T-helper 2 cell treated with Interferon-gamma antibody and Interleukin-4, amounts not matched to agents 100 ng/mL and 5 ng/mL, for 36 hours (primary cell): ENCODE results near the gene PAK4. TPM values are rescaled to one million over a fixed set of nuclear protein-coding genes. Genes with fewer than 3 reads are reported as not detected.

Experiments used
- intact Hi-C: fragments of 100-400 bp; cut with micrococcal nuclease; formaldehyde crosslinking; loops from one replicate; pipeline ENCODE4 v1.15.1; 2023
- total RNA-seq: library from RNA; stranded (reverse); gene quantifications from 2 replicates; pipeline ENCODE4 v1.2.3, GENCODE V29; 2022

PAK4 gene
- total RNA-seq, 1 donor from 2014 or later: 16.3 TPM

DNA sequence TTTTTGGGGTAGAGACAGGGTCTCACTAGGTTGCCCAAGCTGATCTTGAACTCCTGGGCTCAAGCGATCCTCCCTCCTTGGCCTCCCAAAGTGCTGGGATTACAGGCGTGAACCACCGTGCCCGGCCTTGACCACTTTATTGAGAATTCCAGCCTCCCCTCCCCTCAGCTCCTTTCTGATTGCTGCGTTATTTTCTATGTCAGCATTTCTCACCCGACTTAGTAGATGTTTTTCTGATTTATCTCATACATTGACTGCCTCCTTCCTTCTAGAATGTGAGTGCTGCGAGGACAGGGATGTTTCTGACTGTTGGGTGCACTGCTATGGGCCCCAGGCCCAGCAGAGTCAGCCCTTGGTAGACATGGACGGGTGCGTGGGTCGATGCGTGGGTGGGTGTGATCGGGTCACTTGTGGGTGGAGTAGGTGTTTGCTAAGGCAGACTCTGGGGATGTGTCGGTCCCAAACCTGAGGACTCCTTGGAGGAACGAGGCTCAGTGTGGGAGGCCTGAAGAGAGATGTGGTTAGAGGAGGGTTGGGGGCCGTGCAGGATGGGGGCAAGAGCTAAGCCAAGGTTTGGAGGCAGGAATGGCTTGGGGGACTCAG lies 37.0 kb downstream of the PAK4 start:
- intact Hi-C loops: no loop called here

DNA sequence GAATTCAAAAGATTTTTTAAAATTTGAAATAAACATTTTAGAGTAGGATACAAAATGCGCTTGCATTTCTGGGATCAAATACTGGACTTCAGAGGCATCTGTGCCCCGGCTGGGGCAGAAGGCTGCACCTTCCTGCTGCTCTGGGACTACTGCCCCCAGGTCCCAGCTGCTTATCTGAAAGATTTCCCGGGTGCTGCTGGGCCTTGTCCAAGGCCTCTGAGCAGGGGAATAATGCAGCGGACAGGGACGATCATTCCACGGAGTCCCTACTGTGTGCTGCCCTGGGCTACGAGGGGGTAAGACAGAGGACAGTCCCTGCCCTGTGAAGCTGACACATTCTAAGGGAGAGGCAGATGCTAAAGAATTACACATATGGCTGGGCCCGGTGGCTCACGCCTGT lies 38.0 kb downstream of the PAK4 start:
- intact Hi-C loops: no loop called here

DNA sequence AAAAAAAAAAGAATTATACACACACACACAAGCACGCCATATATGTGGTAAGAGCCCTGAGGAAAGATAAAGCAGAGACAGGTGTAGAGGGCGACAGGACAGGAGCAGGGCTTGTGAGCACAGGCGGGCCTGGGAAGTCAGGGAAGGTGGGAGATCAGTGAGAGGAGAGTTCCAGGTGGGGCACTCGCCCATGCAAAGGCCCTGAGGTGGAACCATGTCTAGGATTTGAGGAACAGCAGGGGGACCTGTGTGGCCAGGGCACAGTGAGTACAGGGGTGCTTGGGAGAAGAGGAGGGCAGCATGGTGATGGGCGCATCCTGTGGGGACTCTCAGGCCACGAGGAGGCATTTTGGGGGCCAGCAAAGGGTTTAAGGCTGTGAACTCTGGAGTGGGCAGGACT lies 38.7 kb downstream of the PAK4 start:
- intact Hi-C loops: no loop called here

DNA sequence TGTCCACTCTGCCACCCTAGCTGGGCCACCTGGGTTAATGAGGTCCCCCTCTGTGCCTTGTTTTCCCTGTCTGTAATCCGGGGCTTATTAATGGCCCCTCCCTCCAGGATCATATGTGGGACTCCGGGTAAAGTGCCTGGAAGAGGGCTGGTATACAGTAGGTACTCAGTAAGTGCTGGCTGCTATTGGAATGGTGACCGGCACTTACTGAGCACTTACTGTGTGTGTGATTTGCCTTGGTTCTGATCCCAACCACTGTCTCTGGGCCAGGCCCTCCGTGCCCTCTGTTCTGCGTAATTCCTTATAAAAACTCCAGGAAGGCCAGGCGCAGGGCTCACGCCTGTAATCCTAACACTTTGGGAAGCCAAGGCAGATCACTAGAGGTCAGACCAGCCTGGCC lies 40.3 kb downstream of the PAK4 start:
- intact Hi-C loops: no loop called here

DNA sequence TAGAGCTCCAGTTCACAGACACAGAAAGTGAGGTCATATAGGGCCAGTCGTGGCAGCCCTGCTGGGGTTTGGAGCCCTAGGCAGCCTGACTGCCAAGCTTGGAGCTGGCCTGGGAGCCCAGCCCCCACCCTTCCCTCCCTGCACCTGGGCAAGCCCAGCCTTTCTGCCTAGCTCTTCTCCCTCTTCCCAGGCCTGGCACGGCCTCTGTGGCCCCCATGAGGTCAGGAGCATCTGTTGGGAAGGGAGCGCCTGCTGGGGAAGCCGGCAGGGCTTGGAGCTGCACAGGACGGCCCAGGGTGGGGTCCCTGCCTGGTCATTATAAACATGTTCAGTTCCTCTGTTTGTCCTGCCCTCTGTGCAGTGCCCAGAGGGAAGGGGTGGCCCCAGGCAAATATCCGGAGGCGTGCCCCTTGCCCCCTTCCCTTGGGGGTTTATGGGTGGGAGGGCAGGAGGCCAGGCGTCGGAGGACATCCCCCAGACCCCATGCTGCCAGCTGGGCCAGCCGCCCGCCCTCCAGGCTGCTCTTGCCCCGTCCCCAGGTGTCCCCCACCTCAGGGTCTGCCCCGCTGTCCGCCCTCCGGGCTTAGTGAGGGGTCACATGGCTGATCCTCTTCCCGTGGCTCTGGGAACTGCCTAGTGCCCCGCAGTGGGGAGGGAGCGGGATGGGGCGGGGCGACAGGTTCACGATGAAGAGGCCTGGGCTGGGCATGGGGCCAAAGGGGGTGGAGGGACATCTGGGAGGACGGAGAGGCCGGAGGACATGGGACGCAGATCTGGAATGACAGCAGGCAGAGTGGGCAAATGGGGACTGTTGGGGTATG lies 41.2 kb downstream of the PAK4 start:
- intact Hi-C loops: no loop called here

DNA sequence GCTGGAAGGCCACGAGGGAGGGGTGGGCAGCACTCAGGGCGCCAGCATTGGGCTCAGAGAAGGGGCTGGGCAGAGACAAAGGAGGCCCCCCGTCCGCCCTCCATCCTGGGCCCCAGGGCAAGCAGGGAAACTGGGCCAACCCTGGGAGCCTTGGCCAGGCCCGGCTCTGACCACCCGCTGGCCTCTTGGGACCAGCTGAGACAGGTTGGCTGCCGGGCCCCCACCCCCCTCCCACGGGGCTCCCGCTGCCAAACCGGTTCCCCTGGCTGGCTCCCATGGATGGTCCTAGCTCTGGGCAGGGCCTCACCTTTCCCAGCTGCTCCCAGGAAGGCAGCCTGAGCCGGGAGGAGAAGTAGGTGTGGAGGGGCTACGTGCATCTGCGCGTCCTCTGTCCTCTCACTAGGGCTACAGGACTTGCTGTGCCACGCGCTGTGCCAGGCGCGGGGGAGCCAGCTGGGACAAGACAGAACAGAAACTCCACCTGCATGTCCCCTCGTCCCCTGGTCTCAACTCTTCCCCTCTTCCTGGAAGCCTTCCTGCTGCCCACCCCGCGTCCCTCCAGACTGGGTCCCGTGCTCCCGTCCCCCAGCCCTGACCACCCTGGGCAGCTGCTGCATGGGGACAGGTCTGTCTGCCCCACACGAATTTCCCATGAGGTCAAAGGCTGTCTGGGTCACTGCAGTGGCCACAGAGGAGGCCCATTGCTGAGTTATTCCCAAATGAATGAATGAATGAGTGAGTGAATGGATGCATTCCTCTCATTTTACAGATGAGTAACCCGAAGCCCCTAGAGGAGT lies 42.1 kb downstream of the PAK4 start:
- intact Hi-C loops: no loop called here

DNA sequence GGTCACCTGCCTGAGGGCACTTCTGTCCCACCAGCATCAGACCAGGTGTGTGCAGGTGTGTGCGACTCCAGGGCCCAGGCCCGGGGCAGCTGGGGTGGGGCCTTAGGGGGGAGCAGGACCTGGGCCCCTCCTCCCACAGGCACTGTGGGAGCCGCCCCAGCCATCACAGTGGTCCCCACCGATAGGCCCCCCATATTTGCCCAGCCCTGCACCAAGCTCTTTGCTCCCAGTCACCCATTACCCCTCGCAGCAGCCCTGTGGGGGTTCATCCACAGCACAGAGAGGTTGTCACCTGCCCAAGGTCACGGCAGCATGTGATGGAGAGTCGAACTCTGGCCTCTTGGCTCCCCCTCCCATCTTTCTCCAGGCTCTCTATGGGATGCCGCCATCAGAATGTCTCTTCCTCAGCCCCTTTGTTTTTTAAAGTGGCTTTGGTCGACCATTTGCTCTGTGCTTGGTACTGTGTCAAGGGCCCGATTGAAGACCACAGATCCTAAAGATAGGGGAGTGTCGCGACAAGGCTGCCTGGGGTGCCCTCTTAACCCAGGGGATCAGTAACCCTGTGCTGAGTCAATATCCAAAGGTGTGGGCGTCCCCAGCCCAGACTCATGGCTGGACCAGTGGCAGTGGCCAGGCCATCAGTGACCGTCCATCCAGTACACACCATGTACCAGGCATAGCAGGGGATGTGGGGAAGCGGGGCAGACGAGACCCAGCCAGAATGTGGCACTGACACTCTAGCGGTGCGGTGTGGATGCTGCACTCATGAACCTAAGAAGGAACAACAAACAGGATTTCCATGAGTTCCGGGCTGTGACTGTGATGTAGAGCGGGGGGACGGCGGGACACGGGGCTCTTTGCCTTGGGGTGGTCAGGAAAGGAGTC lies 42.9 kb downstream of the PAK4 start:
- intact Hi-C loops: no loop called here

DNA sequence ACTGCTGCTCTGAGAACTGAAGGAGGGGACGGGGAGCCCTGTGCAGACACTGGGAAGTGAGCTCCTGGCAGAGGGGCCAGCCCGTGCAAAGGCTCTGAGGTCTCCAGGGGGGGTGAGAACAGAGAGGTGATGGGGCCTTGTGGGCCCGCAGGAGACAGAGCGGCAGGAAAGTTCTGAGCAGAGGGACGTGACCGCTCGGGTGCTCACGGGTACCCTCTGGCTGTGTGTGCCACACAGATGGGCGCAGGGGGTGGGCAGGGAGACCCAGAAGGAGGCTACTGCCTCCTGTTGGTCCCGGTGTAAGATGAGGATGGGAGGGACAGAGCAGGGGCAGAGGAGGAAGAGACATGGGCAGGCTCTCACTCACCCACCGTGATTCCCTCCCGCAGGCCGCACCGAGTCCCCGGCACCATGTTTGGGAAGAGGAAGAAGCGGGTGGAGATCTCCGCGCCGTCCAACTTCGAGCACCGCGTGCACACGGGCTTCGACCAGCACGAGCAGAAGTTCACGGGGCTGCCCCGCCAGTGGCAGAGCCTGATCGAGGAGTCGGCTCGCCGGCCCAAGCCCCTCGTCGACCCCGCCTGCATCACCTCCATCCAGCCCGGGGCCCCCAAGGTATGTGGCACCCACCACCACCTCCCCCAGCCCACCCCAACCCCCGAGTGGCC lies 43.7 kb downstream of the PAK4 start:
- intact Hi-C loops: no loop called here

DNA sequence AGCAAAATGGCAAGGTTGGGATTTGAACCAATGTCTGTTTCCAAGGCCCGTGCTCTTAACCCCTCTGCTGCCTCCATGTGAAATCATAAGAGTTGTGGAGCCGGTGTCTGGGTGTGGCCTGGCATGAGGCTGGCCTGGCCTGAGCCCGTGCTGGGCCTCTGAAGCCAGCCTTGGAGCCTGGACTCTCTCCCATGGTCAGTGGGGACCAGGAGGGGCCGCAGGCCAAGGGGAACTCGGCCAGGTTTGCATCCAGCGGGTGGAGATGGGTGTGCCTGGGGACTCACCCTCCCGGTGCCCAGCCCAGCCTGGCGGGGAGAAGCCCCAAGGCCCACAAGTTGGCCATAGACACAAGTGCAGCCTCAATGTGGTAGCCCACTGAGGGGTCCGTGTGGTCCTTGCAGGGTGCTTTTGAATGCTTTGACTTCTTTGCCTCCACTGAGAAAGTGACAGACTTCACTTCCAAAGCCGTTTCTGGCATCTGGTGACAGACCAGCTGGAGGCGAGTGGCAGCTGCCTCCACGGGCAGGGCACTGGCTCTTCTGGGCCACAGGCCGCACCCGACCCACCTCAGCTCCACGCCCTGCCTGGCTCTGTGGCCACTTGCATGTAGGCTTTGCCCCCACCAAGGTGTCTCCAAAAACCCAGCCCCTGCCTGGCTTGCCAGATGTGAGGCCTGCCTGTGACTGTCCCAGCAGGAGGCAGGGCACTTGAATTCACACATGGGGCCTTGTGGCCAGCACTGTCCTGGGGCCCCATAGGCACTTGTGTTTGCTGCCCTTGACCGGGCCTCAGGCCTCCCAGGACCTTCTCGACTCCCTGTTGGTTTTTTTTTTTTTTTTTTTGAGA lies 45.0 kb downstream of the PAK4 start:
- intact Hi-C loops: no loop called here

DNA sequence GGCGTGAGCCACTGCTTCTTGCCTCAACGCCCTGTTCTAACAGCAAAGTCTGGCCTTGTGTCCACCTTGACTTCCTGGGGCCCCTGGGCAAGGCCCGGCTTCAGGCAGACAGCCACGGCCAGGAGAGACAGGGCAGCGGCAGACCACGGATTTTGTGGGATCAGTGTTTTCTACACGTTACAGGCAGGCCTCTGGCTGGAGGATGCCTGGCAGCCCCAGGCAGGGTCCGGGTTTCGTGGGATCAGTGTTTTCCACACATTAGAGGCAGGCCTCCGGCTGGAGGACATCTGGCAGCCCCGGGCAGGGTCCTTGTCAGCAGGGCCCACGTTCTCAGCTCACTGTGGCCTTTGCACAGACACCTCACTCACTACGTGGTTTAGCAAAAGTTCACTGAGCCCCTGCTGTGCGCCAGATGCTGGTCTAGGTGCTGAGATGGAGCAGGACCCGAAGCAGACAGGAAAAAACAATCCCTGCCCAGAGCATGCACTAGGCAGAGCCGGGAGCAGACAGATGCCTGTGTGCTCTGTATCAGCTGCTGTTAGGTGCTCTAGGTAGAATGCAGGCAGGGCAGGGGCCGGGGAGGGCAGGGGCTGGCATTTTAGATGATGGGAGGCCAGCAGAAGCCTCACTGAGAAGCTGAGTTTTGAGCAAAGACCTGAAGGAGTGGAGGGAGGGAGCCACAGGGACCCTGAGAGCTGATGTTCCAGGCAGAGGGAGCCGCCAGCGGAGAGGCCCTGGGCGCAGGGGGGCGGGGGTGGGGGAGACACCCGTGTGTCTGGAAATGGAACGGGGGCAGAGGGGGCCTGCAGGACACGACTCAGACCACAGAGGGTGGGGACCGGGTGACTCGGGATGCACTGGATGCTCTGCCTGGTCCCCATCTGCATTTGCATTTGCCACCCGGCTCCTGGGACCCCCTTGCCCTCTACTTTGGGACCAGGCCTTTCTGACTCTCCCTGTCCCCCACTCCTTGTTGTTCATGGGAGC lies 46.2 kb downstream of the PAK4 start:
- intact Hi-C loops: no loop called here

DNA sequence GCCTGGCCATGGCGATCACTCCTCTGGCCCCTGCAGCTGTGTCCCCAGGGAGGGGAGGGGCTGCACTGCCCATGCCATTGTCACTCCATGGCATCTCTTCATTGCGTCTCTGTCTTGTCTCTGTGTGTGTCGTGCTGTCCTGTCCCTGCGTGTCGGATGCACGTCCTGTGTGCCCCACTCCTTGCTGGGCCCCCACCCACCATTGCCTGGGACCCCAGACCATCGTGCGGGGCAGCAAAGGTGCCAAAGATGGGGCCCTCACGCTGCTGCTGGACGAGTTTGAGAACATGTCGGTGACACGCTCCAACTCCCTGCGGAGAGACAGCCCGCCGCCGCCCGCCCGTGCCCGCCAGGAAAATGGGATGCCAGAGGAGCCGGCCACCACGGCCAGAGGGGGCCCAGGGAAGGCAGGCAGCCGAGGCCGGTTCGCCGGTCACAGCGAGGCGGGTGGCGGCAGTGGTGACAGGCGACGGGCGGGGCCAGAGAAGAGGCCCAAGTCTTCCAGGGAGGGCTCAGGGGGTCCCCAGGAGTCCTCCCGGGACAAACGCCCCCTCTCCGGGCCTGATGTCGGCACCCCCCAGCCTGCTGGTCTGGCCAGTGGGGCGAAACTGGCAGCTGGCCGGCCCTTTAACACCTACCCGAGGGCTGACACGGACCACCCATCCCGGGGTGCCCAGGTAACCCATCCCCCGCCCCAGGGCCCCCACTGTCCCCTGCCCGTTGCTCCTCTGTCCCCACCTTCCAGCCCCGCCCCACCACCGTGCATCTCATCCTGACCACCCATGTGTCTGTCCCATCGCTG lies 47.3 kb downstream of the PAK4 start:
- intact Hi-C loops: no loop called here

DNA sequence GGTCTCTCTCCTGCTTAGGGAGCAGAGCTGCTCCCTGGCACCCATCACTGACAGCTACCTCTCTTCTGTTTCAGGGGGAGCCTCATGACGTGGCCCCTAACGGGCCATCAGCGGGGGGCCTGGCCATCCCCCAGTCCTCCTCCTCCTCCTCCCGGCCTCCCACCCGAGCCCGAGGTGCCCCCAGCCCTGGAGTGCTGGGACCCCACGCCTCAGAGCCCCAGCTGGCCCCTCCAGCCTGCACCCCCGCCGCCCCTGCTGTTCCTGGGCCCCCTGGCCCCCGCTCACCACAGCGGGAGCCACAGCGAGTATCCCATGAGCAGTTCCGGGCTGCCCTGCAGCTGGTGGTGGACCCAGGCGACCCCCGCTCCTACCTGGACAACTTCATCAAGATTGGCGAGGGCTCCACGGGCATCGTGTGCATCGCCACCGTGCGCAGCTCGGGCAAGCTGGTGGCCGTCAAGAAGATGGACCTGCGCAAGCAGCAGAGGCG lies 48.0 kb downstream of the PAK4 start:
- intact Hi-C loops: no loop called here

DNA sequence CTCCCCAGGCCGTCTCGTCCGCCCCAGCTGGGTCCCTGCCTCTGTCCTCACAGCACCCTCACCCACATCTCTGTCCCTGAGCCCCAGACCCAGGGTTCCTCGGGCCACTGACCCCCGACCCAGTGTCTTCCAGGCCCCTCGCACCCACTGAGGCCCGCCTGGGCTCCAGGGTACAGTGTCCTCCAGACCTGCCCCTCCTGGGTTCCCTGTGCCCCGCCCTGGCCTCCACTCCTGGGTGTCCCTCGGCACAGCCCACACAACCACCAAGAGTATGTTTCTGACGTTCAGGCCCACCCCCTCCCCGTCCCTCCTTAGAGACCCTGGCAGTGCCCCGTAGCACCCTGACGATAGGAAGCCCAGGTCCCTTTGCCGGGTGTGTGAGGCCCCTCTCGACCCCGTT lies 48.6 kb downstream of the PAK4 start:
- intact Hi-C loops: no loop called here

DNA sequence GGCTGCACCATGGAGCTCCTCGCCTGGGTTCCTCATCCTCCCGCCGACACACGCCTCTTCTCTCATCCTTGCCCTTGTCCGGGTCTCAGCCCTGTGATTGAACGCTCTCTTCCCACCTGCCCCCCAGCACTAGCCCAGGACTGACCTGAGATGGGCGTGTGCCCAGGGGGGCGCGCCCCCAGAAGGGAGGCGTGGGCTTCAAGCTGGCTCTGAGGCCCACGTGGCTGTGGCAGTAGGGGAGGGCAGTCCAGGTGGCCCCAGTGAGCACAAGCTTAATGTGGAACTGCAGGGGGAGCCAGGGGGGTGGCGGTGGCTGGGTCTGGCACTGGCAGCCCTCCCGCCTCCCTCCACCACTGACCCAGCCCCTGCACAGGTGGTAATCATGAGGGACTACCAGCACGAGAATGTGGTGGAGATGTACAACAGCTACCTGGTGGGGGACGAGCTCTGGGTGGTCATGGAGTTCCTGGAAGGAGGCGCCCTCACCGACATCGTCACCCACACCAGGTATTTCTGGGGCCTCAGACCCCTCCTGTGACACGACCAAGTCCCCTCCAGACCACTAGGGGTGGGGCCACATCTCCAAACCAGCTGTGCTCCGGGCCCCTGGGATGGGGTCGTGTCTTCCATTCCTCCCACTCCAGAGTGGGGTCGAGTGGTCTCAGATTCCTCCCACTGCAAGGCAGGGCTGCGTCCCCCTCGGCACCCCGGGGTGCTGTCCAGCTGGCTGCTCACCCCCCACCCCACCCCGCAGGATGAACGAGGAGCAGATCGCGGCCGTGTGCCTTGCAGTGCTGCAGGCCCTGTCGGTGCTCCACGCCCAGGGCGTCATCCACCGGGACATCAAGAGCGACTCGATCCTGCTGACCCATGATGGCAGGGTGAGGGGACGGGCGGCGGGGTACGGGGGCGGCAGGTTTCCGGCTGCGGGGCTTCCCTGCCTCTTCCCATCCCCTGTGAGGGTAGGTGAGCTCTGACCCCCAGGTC lies 49.3 kb downstream of the PAK4 start:
- intact Hi-C loops: no loop called here

DNA sequence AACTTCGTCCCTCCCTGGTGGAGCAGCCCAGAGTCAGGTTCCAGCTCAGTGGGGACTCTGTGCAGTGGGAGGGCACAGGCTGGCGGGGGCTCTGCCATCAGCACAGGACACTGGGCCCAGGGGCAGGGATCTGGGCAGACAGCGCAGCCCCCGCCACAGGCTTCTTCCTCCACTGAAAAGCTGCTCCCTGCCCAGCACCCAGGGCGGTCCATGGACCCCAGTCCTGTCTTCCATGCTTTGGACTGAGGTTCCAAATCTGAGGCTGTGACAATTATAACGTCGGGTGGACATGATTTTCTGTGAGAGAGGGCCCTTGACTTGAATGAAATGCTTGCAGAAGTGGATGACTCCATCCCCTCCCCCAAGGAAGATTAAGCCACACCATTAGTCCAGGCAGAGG lies 50.0 kb downstream of the PAK4 start:
- intact Hi-C loops: no loop called here

DNA sequence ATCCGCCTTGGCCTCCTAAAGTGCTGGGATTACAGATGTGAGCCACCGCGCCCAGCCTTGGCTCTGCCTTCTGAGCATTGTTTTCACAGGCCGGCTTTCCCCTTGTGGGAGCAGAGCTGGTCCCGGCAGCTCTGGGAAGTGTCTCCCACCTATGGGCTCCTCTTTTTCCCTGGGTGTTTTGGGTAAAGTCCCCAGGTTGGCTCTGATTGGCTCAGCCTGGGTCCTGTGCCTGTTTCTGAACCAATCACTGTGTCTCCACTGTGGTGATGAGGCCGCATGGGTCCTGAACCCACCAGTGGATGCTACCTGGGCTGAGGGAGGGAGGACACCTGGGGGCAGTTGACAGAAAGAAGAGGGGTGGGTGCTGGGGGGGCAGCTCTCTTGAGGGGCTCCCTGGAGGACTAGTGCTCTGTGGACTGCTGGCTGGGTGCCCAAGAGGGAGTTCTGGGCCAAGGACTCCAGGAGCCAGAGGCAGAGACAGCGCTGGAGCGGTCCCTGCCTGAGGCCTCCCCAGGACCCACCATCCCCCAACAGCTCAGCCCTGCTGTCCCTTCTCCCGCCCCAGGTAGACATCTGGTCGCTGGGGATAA lies 51.6 kb downstream of the PAK4 start:
- intact Hi-C loops: no loop called here
